A549 (cell line): Measurements from ENCODE around the gene CYP4V2. TPM values are rescaled to one million over a fixed set of nuclear protein-coding genes. Genes with fewer than 3 reads are reported as not detected.

Experiments used
- ATAC-seq, 2 experiments: fragments of 200-7000 bp in 1 of 2; fragments of >200 bp in 1 of 2; cut with Nextera tagmentation in 1 of 2; cut with Tn5 transposase in 1 of 2; 3 replicates each; pipeline versions ENCODE4 v1.8.0 to v1.9.1; 2018 to 2020; ENCODE audit warnings: mild to moderate bottlenecking in 1 of 2, moderate library complexity in 1 of 2
- CTCF ChIA-PET: fragments of 300-600 bp; sonication (Branson Sonifier 250); formaldehyde crosslinking; extraction: SDS; loops from one replicate; lab custom pipeline; 2021; ENCODE audit warnings: antibody characterized with exemption, inconsistent platforms; lab: Yijun Ruan, JAX
- POLR2A ChIA-PET: fragments of 350-600 bp; formaldehyde crosslinking; extraction: SDS; loops from one replicate; lab custom pipeline; 2021; ENCODE audit warnings: antibody characterized with exemption, inconsistent platforms; lab: Yijun Ruan, JAX
- DNase-seq, 2 experiments: peaks; one replicate each; pipeline versions ENCODE4 v3.0.0 to v3.0.0-alpha.2; 2011 to 2016; ENCODE audit warnings: low read depth in 1 of 2, low spot score in 1 of 2
- FAIRE-seq: peaks from 2 replicates; lab custom pipeline; 2011; peaks lifted over from hg19 to GRCh38; lab: Jason Lieb, UNC
- H3K27ac ChIP-seq, 2 experiments: fragments of >200 bp; sonication (Bioruptor Twin); formaldehyde crosslinking; 3 replicates each; pipeline ENCODE4 v1.5.1; 2016 to 2017
- H3K4me1 ChIP-seq: fragments of >200 bp; sonication (Bioruptor Twin); formaldehyde crosslinking; 3 replicates; pipeline ENCODE4 v1.6.1; 2016
- H3K4me2 ChIP-seq: fragments of >200 bp; sonication (Bioruptor Twin); formaldehyde crosslinking; 3 replicates; pipeline ENCODE4 v1.6.1; 2016
- H3K4me3 ChIP-seq: fragments of >200 bp; sonication (Bioruptor Twin); formaldehyde crosslinking; 3 replicates; pipeline ENCODE4 v1.5.1; 2016
- H3K9me3 ChIP-seq: fragments of >200 bp; sonication (Bioruptor Twin); formaldehyde crosslinking; 3 replicates; pipeline ENCODE4 v1.6.1; 2016
- ATOH8 ChIP-seq: fragments of 250-450 bp; sonication (Bioruptor Pico); IDR thresholded peaks from 2 replicates; pipeline ENCODE4 v1.5.0; 2020; ENCODE audit warnings: low read depth, mild to moderate bottlenecking, moderate library complexity
- CBX8 ChIP-seq: fragments of 200-600 bp; sonication (generic); IDR thresholded peaks from 2 replicates; pipeline ENCODE4 v1.6.1; 2016
- CHD2 ChIP-seq: fragments of 150-350 bp; IDR thresholded peaks from 2 replicates; pipeline ENCODE4 v1.6.1; 2014; ENCODE audit warnings: low read length; ENCODE audit not compliant: partially characterized antibody
- CHD4 ChIP-seq: fragments of 200-600 bp; sonication (generic); IDR thresholded peaks from 2 replicates; pipeline ENCODE4 v1.6.1; 2016; ENCODE audit warnings: antibody characterized with exemption, mild to moderate bottlenecking, borderline replicate concordance
- EHMT2 ChIP-seq: fragments of 200-600 bp; sonication (generic); IDR thresholded peaks from 2 replicates; pipeline ENCODE4 v1.6.1; 2016; ENCODE audit warnings: antibody characterized with exemption, low read depth, mild to moderate bottlenecking, moderate library complexity
- EP300 ChIP-seq, 2 experiments: fragments of >200 bp; sonication (Bioruptor Twin); formaldehyde crosslinking; IDR thresholded peaks; 2 replicates in 1 of 2; 3 replicates in 1 of 2; pipeline ENCODE4 v1.6.1; 2016 to 2017
- ESRRA ChIP-seq: fragments of 150-350 bp; IDR thresholded peaks from 2 replicates; pipeline ENCODE4 v1.6.1; 2014; ENCODE audit warnings: mild to moderate bottlenecking, low read length, borderline replicate concordance
- FOSL2 ChIP-seq, 2 experiments: fragments of 450-650 bp in 1 of 2; fragments of >200 bp in 1 of 2; sonication (Bioruptor Twin) in 1 of 2; formaldehyde crosslinking; IDR thresholded peaks; 2 replicates each; pipeline versions ENCODE4 v1.5.0 to v1.6.1; 2016 to 2020; ENCODE audit warnings: mild to moderate bottlenecking in 1 of 2, moderate library complexity in 1 of 2
- JUN ChIP-seq, 2 experiments: fragments of >200 bp; sonication (Bioruptor Twin); formaldehyde crosslinking; IDR thresholded peaks; 2 replicates in 1 of 2; 3 replicates in 1 of 2; pipeline ENCODE4 v1.6.1; 2016 to 2017
- KDM1A ChIP-seq: fragments of 200-600 bp; sonication (generic); IDR thresholded peaks from 2 replicates; pipeline ENCODE4 v1.6.1; 2016; ENCODE audit warnings: low read depth, mild to moderate bottlenecking
- NPAS2 ChIP-seq: fragments of 250-450 bp; sonication (Bioruptor Pico); IDR thresholded peaks from 2 replicates; pipeline ENCODE4 v1.8.0; 2022; ENCODE audit warnings: mild to moderate bottlenecking, moderate library complexity, borderline replicate concordance
- PBX3 ChIP-seq: IDR thresholded peaks from 2 replicates; pipeline ENCODE4 v1.6.1; 2012
- RAD21 ChIP-seq, 2 experiments: fragments of >200 bp in 1 of 2; sonication (Bioruptor Twin) in 1 of 2; formaldehyde crosslinking in 1 of 2; IDR thresholded peaks in 1 of 2; conservative IDR thresholded peaks in 1 of 2; 2 replicates in 1 of 2; 3 replicates in 1 of 2; pipeline ENCODE4 v1.6.1; 2012 to 2018; ENCODE audit warnings: inconsistent platforms in 1 of 2
- RARB ChIP-seq: fragments of 250-450 bp; sonication (Bioruptor Pico); IDR thresholded peaks from 2 replicates; pipeline ENCODE4 v1.8.0; 2021; ENCODE audit warnings: mild to moderate bottlenecking, moderate library complexity
- REST ChIP-seq: fragments of 200-600 bp; sonication (generic); IDR thresholded peaks from 2 replicates; pipeline ENCODE4 v1.6.1; 2016; ENCODE audit warnings: antibody characterized with exemption, mild to moderate bottlenecking, moderate library complexity
- RFX5 ChIP-seq: fragments of 450-650 bp; IDR thresholded peaks from 2 replicates; pipeline ENCODE4 v1.7.1; 2014; ENCODE audit warnings: antibody characterized with exemption, mild to moderate bottlenecking, moderate library complexity
- TP53 ChIP-seq: fragments of 250-450 bp; sonication (Bioruptor Pico); IDR thresholded peaks from 2 replicates; pipeline ENCODE4 v1.5.0; 2021; ENCODE audit warnings: mild to moderate bottlenecking, moderate library complexity
- WGBS: methylation state at CpG from one replicate; pipeline ENCODE4 v1.1.6; 2017; ENCODE audit errors: missing lambda C conversion rate; 5-methylcytosine and 5-hydroxymethylcytosine counted together
- polyA plus RNA-seq, 4 experiments: library from polyadenylated mRNA; depleted of rRNA in 3 of 4; stranded (reverse); fragments of >200 nt; fragmentation: RNase III in 1 of 4; extraction: RNeasy Plus Mini Kit Qiagen cat#74134 plus additional on column Dnase treatment in 1 of 4; gene quantifications; 2 replicates in 3 of 4; 3 replicates in 1 of 4; pipeline ENCODE4 v1.2.3, GENCODE V29; 2011 to 2017
- TF ChIP-seq, protein P1 (sequence below): fragments of 450-650 bp; IDR thresholded peaks from 2 replicates; pipeline ENCODE4 v1.6.1; 2014; ENCODE audit warnings: antibody characterized with exemption
- TF ChIP-seq, protein P2 (sequence below): fragments of >200 bp; sonication (Bioruptor Twin); formaldehyde crosslinking; IDR thresholded peaks from 3 replicates; pipeline ENCODE4 v1.6.1; 2016
- TF ChIP-seq, protein P3 (sequence below): IDR thresholded peaks from 2 replicates; pipeline ENCODE4 v1.6.1; 2012; ENCODE audit warnings: low read depth, borderline replicate concordance

The CYP4V2 gene
- polyA plus RNA-seq, 2 of the 4 experiments (the other 2 are of a cell fraction) = 3.0 to 5.0 TPM

GRCh38 chr4:186169945-186170802 lies 21.2 kb upstream of the CYP4V2 start:
- ChIA-PET CTCF (interaction anchor here (0.9 kb wide), 1 partner anchor 9 kb away, joined by 3 read pairs; no protein-coding TSS in a partner anchor), POLR2A (no interaction called here)
- peak in 1 of 2 experiments; percentile 68; a peak in 3 of 6 replicates for ATAC-seq

GRCh38 chr4:186170966-186171365 lies 20.4 kb upstream of the CYP4V2 start:
- no peak overlapping the region for H3K4me3 ChIP-seq
- no peak for ATAC-seq
- no peak for FAIRE-seq

More at GRCh38 chr4:186169945-186170802, 21.2 kb upstream of the CYP4V2 start:
- FAIRE-seq (no peak), DNase-seq (no peak)
- H3K4me1 ChIP-seq = no peaks in the 10 kb centered on the region
- TF ChIP-seq TP53 (CRISPR knock-in tag) (no peak), JUN (IDR thresholded peaks at IDR 0.05) (no peak), PBX3 (no peak), RARB (CRISPR knock-in tag) (no peak), NPAS2 (CRISPR knock-in tag) (no peak), ESRRA (no peak)
- WGBS = 67% methylated on average over 9 of the region's 16 CpGs
- H3K4me3 ChIP-seq = no peak overlapping the region
- no peaks in the 10 kb centered on the region for H3K9me3 ChIP-seq
- H3K27ac ChIP-seq = no peak overlapping the region
- no peak overlapping the region for H3K4me2 ChIP-seq

More at GRCh38 chr4:186170966-186171365, 20.4 kb upstream of the CYP4V2 start:
- TF ChIP-seq REST = no peak
- no peak for TF ChIP-seq CHD2
- TF ChIP-seq ATOH8 (CRISPR knock-in tag) = no peak
- TF ChIP-seq, protein P1, sequence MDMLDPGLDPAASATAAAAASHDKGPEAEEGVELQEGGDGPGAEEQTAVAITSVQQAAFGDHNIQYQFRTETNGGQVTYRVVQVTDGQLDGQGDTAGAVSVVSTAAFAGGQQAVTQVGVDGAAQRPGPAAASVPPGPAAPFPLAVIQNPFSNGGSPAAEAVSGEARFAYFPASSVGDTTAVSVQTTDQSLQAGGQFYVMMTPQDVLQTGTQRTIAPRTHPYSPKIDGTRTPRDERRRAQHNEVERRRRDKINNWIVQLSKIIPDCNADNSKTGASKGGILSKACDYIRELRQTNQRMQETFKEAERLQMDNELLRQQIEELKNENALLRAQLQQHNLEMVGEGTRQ = no peak
- no peak for TF ChIP-seq FOSL2 (IDR thresholded peaks at IDR 0.05)
- no peak for TF ChIP-seq FOSL2 (CRISPR knock-in tag; IDR thresholded peaks at IDR 0.05)
- TF ChIP-seq, protein P2, sequence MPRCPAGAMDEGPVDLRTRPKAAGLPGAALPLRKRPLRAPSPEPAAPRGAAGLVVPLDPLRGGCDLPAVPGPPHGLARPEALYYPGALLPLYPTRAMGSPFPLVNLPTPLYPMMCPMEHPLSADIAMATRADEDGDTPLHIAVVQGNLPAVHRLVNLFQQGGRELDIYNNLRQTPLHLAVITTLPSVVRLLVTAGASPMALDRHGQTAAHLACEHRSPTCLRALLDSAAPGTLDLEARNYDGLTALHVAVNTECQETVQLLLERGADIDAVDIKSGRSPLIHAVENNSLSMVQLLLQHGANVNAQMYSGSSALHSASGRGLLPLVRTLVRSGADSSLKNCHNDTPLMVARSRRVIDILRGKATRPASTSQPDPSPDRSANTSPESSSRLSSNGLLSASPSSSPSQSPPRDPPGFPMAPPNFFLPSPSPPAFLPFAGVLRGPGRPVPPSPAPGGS = no peak
- no peak for TF ChIP-seq CBX8
- no peak for TF ChIP-seq EHMT2
- TF ChIP-seq KDM1A = no peak
- no peak for TF ChIP-seq JUN (IDR thresholded peaks at IDR 0.05)
- no peak for TF ChIP-seq PBX3
- no peak for TF ChIP-seq TP53 (CRISPR knock-in tag)
- no peak for TF ChIP-seq RAD21 (conservative IDR thresholded peaks at IDR 0.05 in 1 of 2, IDR thresholded peaks at IDR 0.05 in 1 of 2)
- TF ChIP-seq RFX5 = no peak
- TF ChIP-seq RARB (CRISPR knock-in tag) = no peak
- no peak for TF ChIP-seq CHD4
- TF ChIP-seq, protein P3, sequence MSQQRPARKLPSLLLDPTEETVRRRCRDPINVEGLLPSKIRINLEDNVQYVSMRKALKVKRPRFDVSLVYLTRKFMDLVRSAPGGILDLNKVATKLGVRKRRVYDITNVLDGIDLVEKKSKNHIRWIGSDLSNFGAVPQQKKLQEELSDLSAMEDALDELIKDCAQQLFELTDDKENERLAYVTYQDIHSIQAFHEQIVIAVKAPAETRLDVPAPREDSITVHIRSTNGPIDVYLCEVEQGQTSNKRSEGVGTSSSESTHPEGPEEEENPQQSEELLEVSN = no peak
- no peak for TF ChIP-seq EP300 (IDR thresholded peaks at IDR 0.05)
- Histone ChIP-seq H3K27ac (no peak overlapping the region), H3K4me1 (no peaks in the 10 kb centered on the region), H3K4me2 (no peak overlapping the region), H3K9me3 (no peaks in the 10 kb centered on the region)
- no peak for DNase-seq
- WGBS = 86% methylated on average over 13 of the region's 13 CpGs
- CTCF ChIA-PET = no interaction called here
- POLR2A ChIA-PET = no interaction called here
